Stimulated activated CD8-positive, alpha-beta memory T cell treated with anti-CD3 and anti-CD28 coated beads, Interleukin-12 subunit alpha, Interleukin-12 subunit beta, amount 100 ng/mL, for 4 hours (primary cell): Measurements from ENCODE around the gene OTP.

ENCODE experiments used
- DNase-seq: peaks from one replicate; pipeline ENCODE4 v3.0.0-alpha.2; 2020; ENCODE audit warnings: low read depth

Gene OTP

GRCh38 chr5:77640589-77641396 is 2.3 kb upstream of the OTP start:
- DNase-seq = no peak

GRCh38 chr5:77638763-77639671 is 504 bp upstream of the OTP start:
- no peak for DNase-seq

- no peak for DNase-seq
Observed at GRCh38 chr5:77637170-77637997, 1.1 kb downstream of the OTP start.

GRCh38 chr5:77636641-77637169 is 1.8 kb downstream of the OTP start:
- DNase-seq = no peak

- no peak for DNase-seq
Observed at GRCh38 chr5:77635917-77636640, 2.4 kb downstream of the OTP start.

- no peak for DNase-seq
Observed at GRCh38 chr5:77635067-77635916, 3.2 kb downstream of the OTP start.

- DNase-seq = no peak
Observed at GRCh38 chr5:77633709-77634108, 4.8 kb downstream of the OTP start.

GRCh38 chr5:77633207-77633675 is 5.3 kb downstream of the OTP start:
- DNase-seq = no peak

- DNase-seq = no peak
Observed at GRCh38 chr5:77632526-77633206, 5.8 kb downstream of the OTP start.

GRCh38 chr5:77630114-77630680 is 8.3 kb downstream of the OTP start:
- DNase-seq = no peak

- no peak for DNase-seq
Observed at GRCh38 chr5:77629509-77630113, 8.9 kb downstream of the OTP start.

- no peak for DNase-seq
Observed at GRCh38 chr5:77628840-77629508, 9.5 kb downstream of the OTP start.

GRCh38 chr5:77627869-77628674 is 10.4 kb downstream of the OTP start:
- DNase-seq = no peak

- DNase-seq = no peak
Observed at GRCh38 chr5:77623203-77623740, 15.2 kb downstream of the OTP start.

GRCh38 chr5:77621440-77621839 is 17.1 kb downstream of the OTP start:
- no peak for DNase-seq

- DNase-seq = no peak
Observed at GRCh38 chr5:77620405-77620804, 18.1 kb downstream of the OTP start.

- no peak for DNase-seq
Observed at GRCh38 chr5:77616920-77617319, 21.6 kb downstream of the OTP start.
